ENCODE results near the gene AHNAK2.
A peak's percentile ranks its signal among the peaks of the same experiment; 100 is the strongest.
"Not testable (repeated sequence)": the region's sequence is repeated elsewhere in the genome, so short reads cannot be mapped to it uniquely, and the experiment has no call there.

AHNAK2 gene

GRCh38 chr14:104924421-104925213 is 53.6 kb downstream of the AHNAK2 start, which contains the start of gene PLD4:
TSS of gene PLD4 (plus strand) at chr14:104924879. CDS start at chr14:104927141, 2,262 bp downstream.
- no peak for DNase-seq

- no peak for DNase-seq
Measured at GRCh38 chr14:104923640-104924420, 54.3 kb downstream of the AHNAK2 start.

GRCh38 chr14:104919993-104920315 is 58.2 kb downstream of the AHNAK2 start:
- DNase-seq, result no peak

GRCh38 chr14:104919152-104919992 is 58.8 kb downstream of the AHNAK2 start:
- DNase-seq, result not testable (repeated sequence)

GRCh38 chr14:104917993-104918392 is 60.2 kb downstream of the AHNAK2 start:
- DNase-seq, result no peak

- DNase-seq, result no peak
Measured at GRCh38 chr14:104917116-104917515, 61.1 kb downstream of the AHNAK2 start.

- DNase-seq, result peak; percentile 33
Measured at GRCh38 chr14:104913435-104913834, 64.7 kb downstream of the AHNAK2 start.

- DNase-seq, result no peak
Measured at GRCh38 chr14:104912053-104912452, 66.1 kb downstream of the AHNAK2 start.

GRCh38 chr14:104908303-104908702 is 69.9 kb downstream of the AHNAK2 start:
- no peak for DNase-seq

- DNase-seq, result not testable (repeated sequence)
Measured at GRCh38 chr14:104905579-104905933, 72.6 kb downstream of the AHNAK2 start.

- not testable (repeated sequence) for DNase-seq
Measured at GRCh38 chr14:104904650-104905578, 73.3 kb downstream of the AHNAK2 start.

- DNase-seq, result no peak
Measured at GRCh38 chr14:104903990-104904389, 74.2 kb downstream of the AHNAK2 start.

- DNase-seq, result no peak
Measured at GRCh38 chr14:104900639-104901512, 77.3 kb downstream of the AHNAK2 start.

- DNase-seq, result no peak
Measured at GRCh38 chr14:104899781-104900180, 78.4 kb downstream of the AHNAK2 start.

- DNase-seq, result no peak
Measured at GRCh38 chr14:104898870-104899510, 79.2 kb downstream of the AHNAK2 start.

- no peak for DNase-seq
Measured at GRCh38 chr14:104898195-104898558, 80.0 kb downstream of the AHNAK2 start.

GRCh38 chr14:104897330-104898194 is 80.6 kb downstream of the AHNAK2 start:
- no peak for DNase-seq

GRCh38 chr14:104895786-104896661 is 82.2 kb downstream of the AHNAK2 start:
- DNase-seq, result peak; percentile 55
